Transverse colon (tissue), 4 donors: ENCODE results near the gene BLOC1S5.

Experiments used
- CTCF ChIP-seq, 5 experiments: fragments of 200-600 bp in 3 of 5; fragments of 450-650 bp in 2 of 5; sonication (generic) in 3 of 5; IDR thresholded peaks; 1 replicate in 2 of 5; 2 replicates in 3 of 5; pipeline ENCODE4 v1.5.1; 2016 to 2017; ENCODE audit warnings: antibody characterized with exemption in 5 of 5, inconsistent platforms in 3 of 5, mild to moderate bottlenecking in 2 of 5, moderate library complexity in 1 of 5
- POLR2AphosphoS5 ChIP-seq, 3 donors: sonication (generic); formaldehyde crosslinking; IDR thresholded peaks; one replicate each; pipeline ENCODE4 v1.6.1; 2016; ENCODE audit warnings: antibody characterized with exemption in 3 of 3

- TF ChIP-seq POLR2AphosphoS5 (IDR thresholded peaks at IDR 0.05) (no peak), CTCF (IDR thresholded peaks at IDR 0.05) (no peak)
Measured at GRCh38 chr6:8029243-8029870, 34.8 kb downstream of the BLOC1S5 start.
